ENCODE results near the gene WDR55. TPM values are rescaled to one million over a fixed set of nuclear protein-coding genes. Genes with fewer than 3 reads are reported as not detected.
"Not testable (repeated sequence)": the region's sequence is repeated elsewhere in the genome, so short reads cannot be mapped to it uniquely, and the experiment has no call there.

The WDR55 gene
- total RNA-seq, result 10 to 100 TPM; 38.2 to 46.3 TPM
- long read RNA-seq, full-length matches to known transcripts, result 93 of 132 reads
- long read RNA-seq, partial matches to known transcripts, result 6 of 132 reads
- long read RNA-seq, other reads (novel, unspliced or antisense), result 33 of 132 reads

GRCh38 chr5:140664359-140665119 is at the start of gene WDR55:
Gene WDR55 (plus strand): TSS chr5:140664904. CDS start chr5:140664913, 9 bp downstream.
- intact Hi-C loops (cut with DNase I, micrococcal nuclease), result no loop called here
- DNase-seq, result peak; percentile 98
- ATAC-seq, result peak; percentile 96

GRCh38 chr5:140622301-140622700 is 42.4 kb upstream of the WDR55 start:
- intact Hi-C loops (cut with DNase I, micrococcal nuclease), result no loop called here
- ATAC-seq, result no peak
- DNase-seq, result no peak

- ATAC-seq; DNase-seq; intact Hi-C loops (cut with DNase I, micrococcal nuclease): not testable (repeated sequence)
Measured at GRCh38 chr5:140623061-140623460, 41.6 kb upstream of the WDR55 start.

GRCh38 chr5:140624886-140625285 is 39.8 kb upstream of the WDR55 start:
- intact Hi-C loops (cut with DNase I, micrococcal nuclease); DNase-seq; ATAC-seq: not testable (repeated sequence)

GRCh38 chr5:140627972-140628371 is 36.7 kb upstream of the WDR55 start:
- ATAC-seq (no peak), DNase-seq (no peak)
- intact Hi-C loops (cut with DNase I, micrococcal nuclease), result no loop called here

- intact Hi-C loops (cut with DNase I, micrococcal nuclease), result no loop called here
- ATAC-seq (no peak), DNase-seq (no peak)
Measured at GRCh38 chr5:140628711-140629110, 36.0 kb upstream of the WDR55 start.

GRCh38 chr5:140630292-140631035 is 34.2 kb upstream of the WDR55 start:
- intact Hi-C loops (cut with DNase I, micrococcal nuclease), result loop anchor here (10.0 kb wide), 1 partner anchor 56 kb away; no protein-coding TSS in a partner anchor
- DNase-seq, result no peak

GRCh38 chr5:140631036-140631417 is 33.7 kb upstream of the WDR55 start:
- DNase-seq (peak in 1 of 2 donors; percentile 48), ATAC-seq (peak; percentile 56)
- intact Hi-C loops (cut with DNase I, micrococcal nuclease), result loop anchor here (10.0 kb wide), 1 partner anchor 56 kb away; no protein-coding TSS in a partner anchor

More at GRCh38 chr5:140630292-140631035, 34.2 kb upstream of the WDR55 start:
- ATAC-seq, result no peak

- DNase-seq (peak in 1 of 2 donors; percentile 61), ATAC-seq (peak; percentile 69)
- intact Hi-C loops (cut with DNase I, micrococcal nuclease), result loop anchor here (10.0 kb wide), 1 partner anchor 57 kb away; no protein-coding TSS in a partner anchor
Measured at GRCh38 chr5:140631831-140632365, 32.8 kb upstream of the WDR55 start.

- intact Hi-C loops (cut with DNase I, micrococcal nuclease), result loop anchor here (10.0 kb wide), 1 partner anchor 58 kb away; no protein-coding TSS in a partner anchor
Measured at GRCh38 chr5:140632366-140633020, 32.2 kb upstream of the WDR55 start.

GRCh38 chr5:140633021-140633471 is 31.7 kb upstream of the WDR55 start, which contains the start of gene CD14:
Gene CD14 (minus strand): TSS chr5:140633175. CDS start chr5:140633071, 104 bp downstream.
- DNase-seq (peak; percentile 68 to 74), ATAC-seq (peak; percentile 48)
- intact Hi-C loops (cut with DNase I, micrococcal nuclease), result loop anchor here (10.0 kb wide), 1 partner anchor 58 kb away; no protein-coding TSS in a partner anchor

More at GRCh38 chr5:140632366-140633020, 32.2 kb upstream of the WDR55 start:
- peak; percentile 48 to 68 for DNase-seq
- peak; percentile 59 for ATAC-seq

GRCh38 chr5:140633501-140633900 is 31.2 kb upstream of the WDR55 start:
- intact Hi-C loops (cut with DNase I, micrococcal nuclease), result loop anchor here (10.0 kb wide), 1 partner anchor 59 kb away; no protein-coding TSS in a partner anchor
- ATAC-seq (no peak), DNase-seq (no peak)

- intact Hi-C loops (cut with DNase I, micrococcal nuclease), result loop anchor here (10.0 kb wide), 1 partner anchor 59 kb away; no protein-coding TSS in a partner anchor
- no peak for ATAC-seq
- no peak for DNase-seq
Measured at GRCh38 chr5:140634103-140634502, 30.6 kb upstream of the WDR55 start.

- DNase-seq, result no peak
- intact Hi-C loops (cut with DNase I, micrococcal nuclease), result loop anchor here (5.0 to 10.0 kb wide), 2 partner anchors 61 to 233 kb away; partner anchors contain the start of gene ANKHD1 (in 1 of the 2)
- no peak for ATAC-seq
Measured at GRCh38 chr5:140635291-140636257, 29.1 kb upstream of the WDR55 start.

GRCh38 chr5:140637371-140638100 is 27.2 kb upstream of the WDR55 start:
- intact Hi-C loops (cut with DNase I, micrococcal nuclease), result loop anchor here (5.0 to 10.0 kb wide), 2 partner anchors 63 to 235 kb away; partner anchors contain the start of gene ANKHD1 (in 1 of the 2)
- no peak for ATAC-seq
- no peak for DNase-seq

- not testable (repeated sequence) for DNase-seq, ATAC-seq
- intact Hi-C loops (cut with DNase I, micrococcal nuclease), result loop anchor here (5.0 to 10.0 kb wide), 2 partner anchors 64 to 237 kb away; partner anchors contain the start of gene ANKHD1 (in 1 of the 2)
Measured at GRCh38 chr5:140638898-140639147, 25.9 kb upstream of the WDR55 start.

All from left colon (tissue), 2 donors.